DOHH2 (cell line): ENCODE data around the gene PPL.

Experiments used
- H3F3A ChIP-seq: fragments of 200-600 bp; sonication (generic), shearing (Covaris generic); 2 replicates; pipeline ENCODE4 v1.6.0; 2016; ENCODE audit warnings: antibody characterized with exemption, mild to moderate bottlenecking; ENCODE audit not compliant: control insufficient read depth, insufficient read depth
- H3K27ac ChIP-seq: fragments of 200-600 bp; sonication (generic); 2 replicates; pipeline ENCODE4 v1.5.1; 2014; ENCODE audit warnings: low read depth, mild to moderate bottlenecking, low read length, moderate library complexity
- H3K27me3 ChIP-seq: fragments of 200-600 bp; sonication (generic); 2 replicates; pipeline ENCODE4 v1.6.1; 2014; ENCODE audit warnings: mild to moderate bottlenecking, low read length, mixed read lengths; ENCODE audit not compliant: control insufficient read depth
- H3K36me3 ChIP-seq: fragments of 200-600 bp; sonication (generic); 2 replicates; pipeline ENCODE4 v1.6.1; 2014; ENCODE audit warnings: mild to moderate bottlenecking, low read length, moderate library complexity, mixed read lengths; ENCODE audit not compliant: control insufficient read depth
- H3K4me1 ChIP-seq: fragments of 200-600 bp; sonication (generic); 2 replicates; pipeline ENCODE4 v1.6.1; 2014; ENCODE audit warnings: mild to moderate bottlenecking, low read length, mixed read lengths; ENCODE audit not compliant: control insufficient read depth
- H3K4me2 ChIP-seq: fragments of 200-600 bp; sonication (generic); 2 replicates; pipeline ENCODE4 v1.6.0; 2014; ENCODE audit warnings: mild to moderate bottlenecking, low read length, moderate library complexity
- H3K4me3 ChIP-seq: fragments of 200-600 bp; sonication (generic); 2 replicates; pipeline ENCODE4 v1.5.1; 2014; ENCODE audit warnings: mild to moderate bottlenecking, low read length, mixed read lengths
- H3K79me2 ChIP-seq: fragments of 200-600 bp; sonication (generic); 2 replicates; pipeline ENCODE4 v1.6.1; 2014; ENCODE audit warnings: mild to moderate bottlenecking, low read length, mixed read lengths; ENCODE audit not compliant: control insufficient read depth
- H3K9me2 ChIP-seq: fragments of 200-600 bp; sonication (generic); replicated peaks from 2 replicates; pipeline ENCODE4 v1.6.1; 2014; ENCODE audit warnings: mild to moderate bottlenecking, low read length, mixed read lengths; ENCODE audit not compliant: control insufficient read depth
- H3K9me3 ChIP-seq: fragments of 200-600 bp; sonication (generic); 2 replicates; pipeline ENCODE4 v1.6.1; 2014; ENCODE audit warnings: antibody characterized with exemption, low read length, mixed read lengths; ENCODE audit not compliant: control insufficient read depth, insufficient read depth
- H4K20me1 ChIP-seq: fragments of 200-600 bp; sonication (generic); 2 replicates; pipeline ENCODE4 v1.6.0; 2014; ENCODE audit warnings: low read depth, mild to moderate bottlenecking, antibody characterized with exemption, low read length, moderate library complexity; ENCODE audit not compliant: control insufficient read depth, insufficient read depth
- EZH2phosphoT487 ChIP-seq: fragments of 200-600 bp; sonication (generic); IDR thresholded peaks from 2 replicates; pipeline ENCODE4 v1.6.1; 2017; ENCODE audit warnings: borderline replicate concordance, mild to moderate bottlenecking, antibody characterized with exemption, low read length, moderate library complexity, mixed read lengths
- TF ChIP-seq, protein P1 (sequence below): fragments of 200-600 bp; sonication (generic); IDR thresholded peaks from one replicate; pipeline ENCODE4 v1.5.1; 2014; ENCODE audit warnings: antibody characterized with exemption, mild to moderate bottlenecking, low read depth, low read length; ENCODE audit not compliant: poor library complexity, severe bottlenecking

The PPL gene

GRCh38 chr16:4833584-4833983 lies 103.4 kb downstream of the PPL start:
- H4K20me1 ChIP-seq: no peaks in the 10 kb centered on the region
- H3K4me3 ChIP-seq: no peak overlapping the region
- no peak overlapping the region for H3K27ac ChIP-seq
- H3K36me3 ChIP-seq: peaks cover 84% of the 10 kb centered on the region
- no peaks in the 10 kb centered on the region for H3K4me1 ChIP-seq
- no peak overlapping the region for H3K4me2 ChIP-seq
- no peaks in the 10 kb centered on the region for H3K9me3 ChIP-seq
- no peaks in the 10 kb centered on the region for H3K9me2 ChIP-seq
- H3K79me2 ChIP-seq: peaks cover 28% of the 10 kb centered on the region
- no peaks in the 10 kb centered on the region for H3F3A ChIP-seq
- TF ChIP-seq EZH2phosphoT487: no peak
- H3K27me3 ChIP-seq: no peaks in the 10 kb centered on the region

DNA sequence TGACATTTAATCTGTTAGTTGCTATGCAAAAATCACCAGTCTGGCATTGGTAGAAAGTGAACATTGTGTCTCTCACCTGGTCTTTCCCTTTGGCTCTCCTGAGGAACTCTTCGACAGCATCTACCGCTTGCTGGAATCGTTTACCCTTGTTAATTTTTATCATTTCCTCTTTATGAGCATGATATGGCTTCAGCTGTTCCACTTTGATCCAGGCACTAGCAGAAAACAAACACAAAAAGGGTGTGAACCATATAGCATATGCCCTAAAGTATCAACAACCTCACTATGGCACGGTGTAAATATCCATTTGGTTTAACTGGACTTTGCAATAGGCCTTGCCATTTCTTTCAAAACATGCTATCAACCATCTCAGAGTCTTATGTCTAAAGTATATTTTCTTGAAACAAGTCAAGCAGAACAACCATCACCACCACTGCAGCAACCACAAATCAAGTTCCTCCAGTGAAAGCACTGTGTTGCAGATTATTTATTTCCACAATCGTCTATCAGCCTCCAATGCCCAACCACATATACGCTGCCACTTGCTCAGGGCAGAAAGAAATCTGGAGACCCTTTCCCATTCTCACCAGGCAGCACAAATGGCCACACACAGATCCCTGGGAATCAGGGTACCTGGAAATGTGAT lies 104.1 kb downstream of the PPL start:
- no peak overlapping the region for H3K4me2 ChIP-seq
- peaks cover 25% of the 10 kb centered on the region for H3K79me2 ChIP-seq
- no peaks in the 10 kb centered on the region for H3F3A ChIP-seq
- TF ChIP-seq EZH2phosphoT487: no peak
- TF ChIP-seq, protein P1, sequence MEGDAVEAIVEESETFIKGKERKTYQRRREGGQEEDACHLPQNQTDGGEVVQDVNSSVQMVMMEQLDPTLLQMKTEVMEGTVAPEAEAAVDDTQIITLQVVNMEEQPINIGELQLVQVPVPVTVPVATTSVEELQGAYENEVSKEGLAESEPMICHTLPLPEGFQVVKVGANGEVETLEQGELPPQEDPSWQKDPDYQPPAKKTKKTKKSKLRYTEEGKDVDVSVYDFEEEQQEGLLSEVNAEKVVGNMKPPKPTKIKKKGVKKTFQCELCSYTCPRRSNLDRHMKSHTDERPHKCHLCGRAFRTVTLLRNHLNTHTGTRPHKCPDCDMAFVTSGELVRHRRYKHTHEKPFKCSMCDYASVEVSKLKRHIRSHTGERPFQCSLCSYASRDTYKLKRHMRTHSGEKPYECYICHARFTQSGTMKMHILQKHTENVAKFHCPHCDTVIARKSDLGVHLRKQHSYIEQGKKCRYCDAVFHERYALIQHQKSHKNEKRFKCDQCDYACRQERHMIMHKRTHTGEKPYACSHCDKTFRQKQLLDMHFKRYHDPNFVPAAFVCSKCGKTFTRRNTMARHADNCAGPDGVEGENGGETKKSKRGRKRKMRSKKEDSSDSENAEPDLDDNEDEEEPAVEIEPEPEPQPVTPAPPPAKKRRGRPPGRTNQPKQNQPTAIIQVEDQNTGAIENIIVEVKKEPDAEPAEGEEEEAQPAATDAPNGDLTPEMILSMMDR: no peak
- H3K36me3 ChIP-seq: peaks cover 83% of the 10 kb centered on the region
- H4K20me1 ChIP-seq: no peaks in the 10 kb centered on the region
- H3K27ac ChIP-seq: no peak overlapping the region
- no peaks in the 10 kb centered on the region for H3K27me3 ChIP-seq
- no peaks in the 10 kb centered on the region for H3K4me1 ChIP-seq
- no peak overlapping the region for H3K4me3 ChIP-seq
- no peaks in the 10 kb centered on the region for H3K9me2 ChIP-seq
- H3K9me3 ChIP-seq: no peaks in the 10 kb centered on the region
